AG04449 (cell line): Measurements from ENCODE around the gene HRK.

Experiments used
- CTCF ChIA-PET: fragments of 350-600 bp; formaldehyde crosslinking; extraction: SDS; loops from one replicate; lab custom pipeline; 2021; ENCODE audit warnings: antibody characterized with exemption; lab: Yijun Ruan, JAX
- POLR2A ChIA-PET: fragments of 400-600, 350-600 bp; formaldehyde crosslinking; extraction: SDS; loops from one replicate; lab custom pipeline; 2020; ENCODE audit warnings: antibody characterized with exemption, inconsistent platforms; lab: Yijun Ruan, JAX
- DNase-seq: peaks from one replicate; pipeline ENCODE4 v3.0.0-alpha.2; 2010; ENCODE audit warnings: low read depth, low spot score
- H3K4me3 ChIP-seq: 2 replicates; pipeline ENCODE4 v1.5.1; 2011; ENCODE audit warnings: low read depth, mild to moderate bottlenecking, control low read depth, low read length
- TF ChIP-seq, protein P1 (sequence below): IDR thresholded peaks from one replicate; pipeline ENCODE4 v1.5.1; 2011; ENCODE audit warnings: mild to moderate bottlenecking, moderate library complexity, low read length, control low read depth, inconsistent platforms; ENCODE audit not compliant: insufficient read depth; ENCODE audit errors: missing control alignments

Gene HRK

DNA sequence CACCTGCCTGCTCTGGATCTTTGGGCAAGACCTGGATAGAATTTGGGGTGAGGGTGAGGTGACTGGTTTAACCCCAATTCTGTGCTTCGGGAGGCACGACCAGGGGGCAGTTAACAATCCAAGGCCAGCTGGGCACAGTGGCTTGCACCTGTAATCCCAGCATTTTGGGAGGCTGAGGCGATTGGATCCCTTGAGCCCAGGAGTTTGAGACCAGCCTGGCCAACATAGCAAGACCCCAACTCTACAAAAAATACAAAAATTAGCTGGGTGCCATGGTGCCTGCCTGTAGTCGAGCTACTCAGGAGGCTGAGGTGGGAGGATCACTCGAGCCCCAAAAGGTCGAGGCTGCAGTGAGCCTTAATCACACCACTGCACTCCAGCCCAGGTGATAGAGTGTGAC lies 38.2 kb downstream of the HRK start:
- H3K4me3 ChIP-seq = no peak overlapping the region
- CTCF ChIA-PET = no interaction called here

DNA sequence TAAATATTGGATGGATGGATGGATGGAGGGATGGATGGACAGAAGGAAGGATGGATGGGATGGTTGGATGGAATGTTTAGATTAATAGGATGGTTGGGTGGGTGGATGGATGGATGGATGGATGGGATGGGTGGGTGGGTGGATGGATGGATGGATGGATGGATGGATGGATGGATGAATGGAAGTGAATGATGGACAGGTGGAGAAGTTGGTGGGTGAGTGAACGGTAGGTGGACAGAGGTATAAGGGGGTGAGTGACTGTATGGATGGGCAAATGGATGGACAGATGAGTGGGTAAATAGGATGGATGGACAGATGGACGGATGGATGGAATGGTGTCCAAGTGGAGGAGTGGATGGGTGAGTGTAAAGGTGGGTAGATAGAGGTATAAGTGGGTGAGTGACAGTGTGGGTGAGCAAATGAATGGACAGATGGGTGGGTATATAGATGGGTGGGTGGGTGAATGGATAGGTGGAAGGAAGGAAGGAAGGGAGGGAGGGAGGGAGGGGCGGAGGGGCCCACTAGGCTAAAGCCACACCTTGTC lies 41.9 kb downstream of the HRK start:
- no peak for DNase-seq
- ChIA-PET POLR2A (no interaction called here), CTCF (no interaction called here)
- TF ChIP-seq, protein P1, sequence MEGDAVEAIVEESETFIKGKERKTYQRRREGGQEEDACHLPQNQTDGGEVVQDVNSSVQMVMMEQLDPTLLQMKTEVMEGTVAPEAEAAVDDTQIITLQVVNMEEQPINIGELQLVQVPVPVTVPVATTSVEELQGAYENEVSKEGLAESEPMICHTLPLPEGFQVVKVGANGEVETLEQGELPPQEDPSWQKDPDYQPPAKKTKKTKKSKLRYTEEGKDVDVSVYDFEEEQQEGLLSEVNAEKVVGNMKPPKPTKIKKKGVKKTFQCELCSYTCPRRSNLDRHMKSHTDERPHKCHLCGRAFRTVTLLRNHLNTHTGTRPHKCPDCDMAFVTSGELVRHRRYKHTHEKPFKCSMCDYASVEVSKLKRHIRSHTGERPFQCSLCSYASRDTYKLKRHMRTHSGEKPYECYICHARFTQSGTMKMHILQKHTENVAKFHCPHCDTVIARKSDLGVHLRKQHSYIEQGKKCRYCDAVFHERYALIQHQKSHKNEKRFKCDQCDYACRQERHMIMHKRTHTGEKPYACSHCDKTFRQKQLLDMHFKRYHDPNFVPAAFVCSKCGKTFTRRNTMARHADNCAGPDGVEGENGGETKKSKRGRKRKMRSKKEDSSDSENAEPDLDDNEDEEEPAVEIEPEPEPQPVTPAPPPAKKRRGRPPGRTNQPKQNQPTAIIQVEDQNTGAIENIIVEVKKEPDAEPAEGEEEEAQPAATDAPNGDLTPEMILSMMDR = no peak
- no peak overlapping the region for H3K4me3 ChIP-seq

More for the DNA sequence above, 38.2 kb downstream of the HRK start:
- no peak for DNase-seq
- POLR2A ChIA-PET = no interaction called here
- TF ChIP-seq, protein P1 = no peak

DNA sequence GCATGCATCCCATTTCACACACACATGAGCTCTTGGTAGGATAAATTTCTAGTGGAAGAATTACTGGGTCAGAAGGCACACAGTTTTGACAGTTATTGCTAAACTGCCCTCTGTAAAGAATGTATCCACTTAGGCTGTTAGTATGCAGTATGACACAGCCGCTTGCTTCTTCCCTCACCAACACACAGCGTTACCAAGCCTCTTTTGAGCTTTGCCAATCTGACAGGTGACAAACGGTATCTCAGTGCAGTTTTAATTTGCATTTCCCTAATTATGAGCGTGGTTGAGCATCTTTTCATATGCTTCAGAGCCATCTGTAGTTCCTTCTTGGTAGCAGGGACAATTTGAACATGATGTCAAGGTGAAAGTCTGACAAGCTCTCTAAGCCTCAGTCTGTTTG lies 42.9 kb downstream of the HRK start:
- TF ChIP-seq, protein P1 = no peak
- DNase-seq = no peak
- ChIA-PET CTCF (interaction anchor here (0.7 to 1.3 kb wide), 2 partner anchors 23 to 184 kb away, joined by 3 to 4 read pairs; no protein-coding TSS in a partner anchor), POLR2A (no interaction called here)
- no peak overlapping the region for H3K4me3 ChIP-seq

DNA sequence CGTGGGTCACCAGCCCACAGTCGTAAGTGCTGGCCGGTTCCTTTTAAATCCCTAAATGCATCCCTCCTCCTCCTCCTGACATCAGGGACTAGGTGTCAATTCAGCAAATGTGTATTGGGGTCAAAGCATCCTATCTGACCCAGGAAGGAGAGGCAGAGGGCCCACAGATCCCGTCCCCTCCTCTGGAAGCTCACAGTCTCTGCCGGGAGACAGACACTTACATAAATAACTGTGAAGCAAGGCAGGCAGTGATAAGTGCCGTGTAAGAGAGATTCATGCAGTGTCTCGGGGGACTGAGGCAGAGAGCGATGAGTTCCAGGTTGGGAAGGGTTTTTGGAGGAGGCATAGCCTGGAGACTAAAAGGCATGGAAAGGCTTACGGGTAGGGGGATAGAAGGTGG lies 44.1 kb downstream of the HRK start:
- H3K4me3 ChIP-seq = no peak overlapping the region
- no peak for DNase-seq
- TF ChIP-seq, protein P1 = no peak
- CTCF ChIA-PET = no interaction called here
- POLR2A ChIA-PET = no interaction called here

DNA sequence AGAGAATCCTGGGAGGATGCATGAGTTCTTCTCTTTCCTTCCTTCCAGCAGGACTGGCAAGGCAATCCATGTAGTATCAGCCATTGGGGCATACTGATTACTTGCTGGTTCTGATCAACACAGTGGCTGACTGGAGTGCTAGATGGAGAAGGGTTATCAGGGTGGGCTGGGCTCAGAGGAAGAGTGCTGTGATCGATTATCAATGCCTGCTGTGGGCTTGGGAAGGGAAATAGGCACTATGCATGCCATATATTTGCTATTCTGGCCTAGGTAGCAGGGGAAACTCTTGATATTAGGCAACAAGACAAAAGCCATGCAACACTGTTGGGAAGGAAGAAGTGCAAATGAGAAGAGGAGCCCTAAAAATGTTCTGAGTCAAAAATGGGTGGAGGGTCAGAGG lies 45.8 kb downstream of the HRK start:
- CTCF ChIA-PET = no interaction called here
- H3K4me3 ChIP-seq = no peak overlapping the region
- TF ChIP-seq, protein P1 = no peak
- POLR2A ChIA-PET = no interaction called here
- DNase-seq = no peak

DNA sequence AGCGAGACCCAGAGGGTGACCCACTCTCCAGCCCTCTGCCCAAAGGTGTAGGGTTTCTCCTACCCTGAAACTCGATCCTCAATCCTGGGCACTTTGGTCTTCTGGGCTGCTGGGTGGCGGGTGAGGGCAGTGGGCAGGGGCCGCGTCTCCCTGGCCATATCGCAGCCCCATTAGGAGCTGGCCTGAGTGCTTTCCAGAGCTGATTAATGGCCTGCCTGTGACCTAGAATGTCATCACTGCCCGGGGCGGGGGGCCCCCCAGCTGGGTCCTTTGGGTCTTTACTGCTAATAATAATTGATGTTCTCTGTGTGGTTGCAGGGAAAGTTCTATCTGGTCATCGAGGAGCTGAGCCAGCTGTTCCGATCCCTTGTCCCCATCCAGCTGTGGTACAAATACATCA lies 47.8 kb downstream of the HRK start:
- H3K4me3 ChIP-seq = no peak overlapping the region
- CTCF ChIA-PET = no interaction called here
- no peak for DNase-seq
- POLR2A ChIA-PET = no interaction called here
- TF ChIP-seq, protein P1 = no peak
